ENCODE results near the gene C1QL1.

C1QL1 gene

DNA sequence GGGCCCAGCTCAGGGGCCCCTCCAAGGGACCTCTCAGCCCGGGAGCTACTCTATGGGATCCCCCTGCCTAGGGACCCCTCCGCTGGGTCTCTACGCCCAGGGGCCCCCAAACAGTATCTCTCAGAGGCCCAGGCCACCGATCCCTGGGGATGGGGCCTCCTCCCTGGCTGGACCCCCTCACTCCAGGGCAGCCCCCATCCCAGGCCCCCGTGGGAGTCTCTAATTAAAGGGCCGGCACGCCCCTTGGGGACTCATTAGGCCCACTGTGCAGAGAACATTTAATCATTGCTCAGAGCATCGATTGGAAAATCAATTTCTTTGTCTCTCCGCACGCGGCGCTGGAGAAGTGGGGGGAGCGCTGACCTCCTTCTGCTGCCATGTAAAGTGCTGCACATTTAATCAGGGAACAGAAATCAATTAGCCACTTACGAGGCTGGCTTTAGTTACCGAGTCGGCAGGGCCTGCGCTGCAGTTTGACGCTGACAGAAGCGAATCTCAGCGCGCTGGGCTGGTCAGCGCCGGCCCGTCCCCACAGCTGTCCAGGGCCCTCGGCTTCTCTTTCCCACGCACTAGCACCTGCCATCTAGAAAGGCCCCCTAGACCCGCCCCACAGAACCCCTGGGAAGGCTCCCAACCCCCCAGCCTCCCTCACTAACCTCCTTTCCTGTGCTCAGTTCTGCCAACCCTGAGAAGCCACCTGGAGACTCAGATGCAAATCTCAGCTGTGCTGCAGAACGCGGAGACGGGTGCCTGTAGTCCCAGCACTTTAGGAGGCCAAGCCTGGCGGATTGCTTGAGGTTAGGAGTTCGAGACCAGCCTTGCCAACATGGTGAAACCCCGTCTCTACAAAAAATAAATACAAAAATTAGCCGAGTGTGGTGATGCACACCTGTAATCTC, 20.2 kb upstream of the C1QL1 start:
- no peak for DNase-seq

- no peak for DNase-seq
Observed at GRCh38 chr17:44983563-44983962, 15.5 kb upstream of the C1QL1 start.

DNA sequence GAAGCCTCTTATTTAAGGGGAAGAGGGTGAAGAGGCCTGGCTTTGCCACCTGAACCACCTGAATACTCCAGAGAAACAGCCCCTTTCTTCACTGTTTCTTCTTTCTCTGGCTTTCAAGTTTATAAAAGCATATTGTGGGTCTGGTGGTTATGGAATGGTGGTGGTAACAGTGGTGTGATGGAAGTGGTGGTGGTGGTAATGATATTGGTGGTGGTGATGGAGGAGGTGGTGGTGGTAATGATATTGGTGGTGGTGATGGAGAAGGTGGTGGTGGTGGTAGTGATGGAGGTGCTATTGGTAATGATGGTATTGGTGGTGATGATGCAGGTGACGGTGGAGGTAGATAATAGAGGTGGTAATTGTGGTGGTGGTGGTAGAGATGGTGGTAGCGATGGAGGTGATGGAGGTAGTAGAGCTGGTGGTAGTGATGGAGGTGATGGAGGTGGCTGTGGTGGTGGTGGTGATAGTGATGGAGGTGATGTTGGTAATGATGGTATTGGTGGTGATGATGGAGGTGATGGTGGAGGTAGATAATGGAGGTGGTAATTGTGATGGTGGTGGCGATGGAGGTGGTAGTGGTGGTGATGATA, 14.1 kb upstream of the C1QL1 start:
- no peak for DNase-seq

DNA sequence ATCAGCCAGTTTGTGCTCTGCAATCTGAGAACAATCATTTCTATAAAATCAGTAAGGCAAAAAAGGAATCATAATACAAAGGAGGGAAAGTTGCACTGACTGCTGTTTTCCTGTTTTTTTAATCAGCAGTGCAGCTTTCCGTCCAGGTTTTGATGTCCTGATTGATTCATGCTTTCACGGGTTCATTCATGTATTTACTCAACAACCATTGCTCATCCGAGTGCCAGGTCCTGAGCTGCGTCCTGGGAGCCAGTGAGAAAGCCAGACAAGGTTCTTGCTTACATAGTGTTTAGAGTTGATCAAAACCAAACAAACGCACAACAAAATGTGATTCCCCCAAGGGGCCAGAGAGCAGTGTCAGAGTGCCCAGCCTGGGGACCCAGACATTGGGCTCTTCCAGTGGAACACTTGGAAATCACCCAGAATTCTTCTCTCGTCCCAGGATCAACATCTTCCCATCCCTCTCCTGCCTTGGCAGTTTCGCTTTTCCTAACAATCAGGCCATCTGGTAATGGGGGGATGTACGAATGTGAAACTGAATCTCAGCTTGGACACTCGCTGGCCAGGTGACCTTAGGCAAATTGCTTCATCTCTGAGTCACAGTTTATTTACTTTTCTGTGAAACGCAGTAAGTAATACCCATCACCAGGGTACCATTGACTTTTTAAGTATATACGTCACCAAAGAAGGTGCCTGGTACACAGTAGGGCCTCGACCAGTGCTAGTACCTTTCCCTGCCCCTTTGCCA, 13.3 kb upstream of the C1QL1 start:
- peak; percentile 22 for DNase-seq

DNA sequence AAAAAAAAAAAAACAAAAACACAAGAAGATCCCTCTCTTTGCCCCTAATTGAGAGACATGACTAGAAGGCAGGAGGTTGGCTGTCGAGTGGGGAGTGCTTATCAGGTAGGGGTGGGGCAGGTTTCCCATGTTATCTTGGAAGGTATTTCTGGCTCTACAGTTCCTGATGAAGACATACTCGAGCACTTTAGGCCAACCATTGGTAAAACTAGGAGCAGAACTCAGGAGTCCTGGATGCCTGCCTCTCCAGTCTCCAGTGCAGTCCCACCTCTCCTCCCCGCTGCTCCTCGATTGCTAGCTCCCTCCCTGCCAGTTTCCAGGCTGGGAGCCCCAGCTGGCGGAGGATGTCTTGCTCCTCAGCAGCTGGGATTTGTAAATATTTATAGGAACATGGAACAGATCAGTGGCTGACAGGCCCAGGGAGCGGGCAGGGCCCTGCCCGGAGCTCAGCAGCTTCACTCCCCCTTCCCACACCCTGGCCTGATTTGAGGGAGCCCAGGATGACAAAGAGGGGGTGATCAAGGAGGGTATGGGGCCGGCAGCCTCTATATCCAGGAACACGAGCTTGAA, 11.4 kb upstream of the C1QL1 start:
- no peak for DNase-seq

- DNase-seq: no peak
Observed at GRCh38 chr17:44978807-44979206, 10.7 kb upstream of the C1QL1 start.

- no peak for DNase-seq
Observed at GRCh38 chr17:44977814-44978550, 9.9 kb upstream of the C1QL1 start.

DNA sequence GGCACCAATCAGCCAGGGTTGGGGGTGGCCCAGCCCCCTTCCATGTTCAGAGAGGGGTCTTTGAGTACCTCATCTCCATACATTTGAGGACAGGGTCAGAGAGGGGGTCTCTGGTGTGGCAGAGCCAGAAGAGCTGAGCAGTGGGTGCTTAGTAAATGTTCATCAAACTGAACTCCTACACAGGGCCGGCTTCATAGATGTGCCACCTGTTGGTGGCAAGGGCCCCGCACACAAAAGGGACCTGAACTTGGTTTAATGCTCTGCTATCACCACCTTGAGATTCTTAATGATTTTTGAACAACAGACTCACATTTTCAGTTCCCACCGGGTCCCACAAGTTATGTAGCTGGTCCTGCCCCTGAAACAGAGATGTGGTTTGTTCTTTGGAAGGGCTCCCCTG, 9.0 kb upstream of the C1QL1 start:
- DNase-seq: no peak

GRCh38 chr17:44976206-44976605, 8.1 kb upstream of the C1QL1 start:
- no peak for DNase-seq

DNA sequence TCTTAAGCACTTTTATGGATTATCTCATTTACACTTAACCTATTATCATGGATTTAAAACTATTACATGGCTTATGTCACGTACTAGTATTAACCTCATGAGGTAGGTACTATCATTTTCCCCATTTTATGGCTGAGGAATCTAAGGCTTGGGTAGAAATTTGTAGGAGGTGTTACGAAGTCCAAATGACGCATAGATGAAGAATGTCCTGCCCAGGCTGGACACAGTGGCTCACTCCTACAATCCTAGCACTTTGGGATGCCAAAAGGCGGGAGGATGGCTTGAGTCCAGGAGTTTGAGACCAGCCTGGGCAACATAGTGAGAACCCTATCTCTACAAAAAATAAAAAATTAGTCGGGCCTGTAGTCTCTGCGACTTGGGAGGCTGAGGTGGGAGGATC, 4.8 kb upstream of the C1QL1 start:
- DNase-seq: no peak

DNA sequence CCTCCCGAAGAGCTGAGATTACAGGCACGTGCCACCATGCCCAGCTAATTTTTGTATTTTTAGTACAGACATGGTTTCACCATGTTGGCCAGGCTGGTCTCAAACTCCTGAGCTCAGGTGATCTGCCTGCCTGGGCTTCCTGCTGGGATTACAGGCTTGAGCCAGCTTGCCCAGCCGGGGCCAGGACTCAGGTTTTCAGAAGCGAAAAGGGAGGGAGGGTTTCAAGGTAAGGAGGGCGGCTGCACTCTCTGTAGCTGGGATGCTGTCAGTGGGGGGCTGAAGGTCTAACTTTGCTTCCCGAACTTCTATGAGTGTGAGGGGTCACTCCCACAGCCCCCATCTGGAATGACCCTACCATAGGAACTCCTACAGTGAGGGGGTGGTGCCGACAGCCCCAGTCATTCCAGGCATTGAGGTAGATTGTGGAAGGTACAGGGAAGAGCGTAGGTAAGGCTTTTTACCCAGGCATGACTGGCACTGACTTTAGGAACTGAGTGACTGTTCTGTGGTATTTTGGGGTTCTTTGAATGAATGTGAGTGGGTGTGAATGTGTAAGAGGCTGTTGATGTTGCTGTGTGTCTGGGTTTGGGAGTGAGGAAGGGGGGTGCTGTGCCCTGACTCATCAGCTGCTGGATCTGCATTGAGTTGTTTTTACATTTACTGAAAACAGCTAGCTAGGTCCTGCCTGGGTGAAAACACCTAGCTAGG, 3.8 kb upstream of the C1QL1 start:
- no peak for DNase-seq

DNA sequence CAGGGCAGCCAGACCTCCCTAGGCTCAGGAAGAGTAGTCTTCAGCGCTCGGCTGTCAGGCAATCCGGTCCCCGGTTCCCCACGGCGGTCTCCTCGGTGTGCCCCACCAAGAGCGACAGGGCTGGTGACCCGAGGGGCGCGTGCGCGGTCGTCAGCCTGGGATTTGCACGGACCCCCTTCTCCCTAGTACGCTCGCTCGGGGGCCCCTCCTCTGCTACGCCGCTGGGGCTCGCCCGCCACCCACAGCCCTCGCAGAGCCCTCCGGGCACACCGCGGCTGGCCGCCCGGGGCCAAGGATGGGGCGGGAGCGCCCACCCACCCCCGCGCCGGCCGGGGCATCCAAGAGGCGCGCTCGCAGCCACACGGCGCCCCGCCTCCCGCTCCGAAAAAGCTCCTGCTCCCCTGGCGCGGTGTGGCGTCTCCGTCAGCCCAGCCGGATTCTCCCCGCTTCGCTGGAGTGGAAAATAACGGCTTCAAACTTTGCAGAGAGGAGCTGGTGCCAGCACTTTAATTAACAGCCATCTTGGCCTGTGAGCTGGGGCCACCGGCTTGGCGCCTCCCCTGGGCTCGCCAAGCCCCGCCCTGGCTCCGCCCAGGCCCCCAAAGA, 2.1 kb upstream of the C1QL1 start:
- DNase-seq: peak; percentile 11

GRCh38 chr17:44969144-44969780, 1.2 kb upstream of the C1QL1 start:
- DNase-seq: no peak

DNA sequence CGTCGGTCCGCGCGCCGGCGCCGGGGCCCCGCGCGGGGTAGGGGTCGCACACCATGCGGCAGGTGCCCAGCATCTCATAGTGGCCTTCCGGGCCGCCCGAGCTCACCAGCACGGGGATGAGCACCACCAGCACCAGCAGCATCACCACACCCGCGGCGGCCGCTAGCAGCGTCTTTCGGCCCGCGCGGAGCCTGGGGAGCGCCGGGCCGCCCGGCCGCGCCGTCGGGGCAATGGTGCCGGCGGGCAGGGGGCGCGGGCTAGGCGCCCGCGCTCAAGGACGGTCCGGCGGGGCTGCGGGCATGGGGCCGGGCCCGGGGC, 237 bp downstream of the C1QL1 start:
- no peak for DNase-seq

GRCh38 chr17:44967026-44967906, 837 bp downstream of the C1QL1 start:
- no peak for DNase-seq

DNA sequence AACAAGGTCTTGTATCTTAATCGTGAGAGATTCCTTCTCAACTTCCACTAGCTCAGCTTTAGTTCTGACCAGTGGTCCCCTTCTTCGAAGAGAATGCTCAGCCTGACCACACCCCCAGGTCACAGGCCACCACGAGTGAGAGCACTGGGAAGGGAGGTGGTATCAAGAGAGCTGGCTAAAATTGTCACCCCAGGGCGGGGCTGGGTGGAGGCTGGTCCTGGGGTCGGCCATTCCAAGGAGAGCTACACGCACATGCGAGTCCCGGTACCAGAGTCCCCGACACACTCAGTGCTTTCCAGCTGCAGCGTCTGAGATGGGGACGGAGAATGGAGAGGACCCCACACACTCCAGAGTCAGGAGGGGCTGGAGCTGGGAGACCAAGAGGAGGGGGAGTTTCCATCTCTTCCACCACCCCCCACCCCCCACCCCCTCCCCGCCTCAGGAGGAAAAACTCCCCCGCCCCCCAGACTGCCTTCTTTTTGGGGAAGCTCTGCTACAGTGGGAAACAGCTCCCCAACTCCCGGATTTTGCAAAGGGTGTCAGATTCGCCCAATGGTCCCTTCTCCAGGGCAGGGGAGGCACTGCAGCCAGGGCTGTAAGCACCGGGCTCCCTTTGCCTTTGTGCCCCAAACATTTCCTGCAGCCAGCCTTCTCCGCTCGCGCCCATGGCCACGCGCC, 1.6 kb downstream of the C1QL1 start:
- DNase-seq: no peak

GRCh38 chr17:44965481-44966234, 2.4 kb downstream of the C1QL1 start:
- DNase-seq: no peak

GRCh38 chr17:44961921-44962350, 6.2 kb downstream of the C1QL1 start:
- DNase-seq: no peak

GRCh38 chr17:44960691-44961090, 7.4 kb downstream of the C1QL1 start:
- no peak for DNase-seq
